Activated CD8-positive, alpha-beta memory T cell treated with anti-CD3 and anti-CD28 coated beads, Interleukin-2, amount 50 U/mL, for 24 hours (primary cell): ENCODE results near the gene CHAC1.

ENCODE experiments used
- DNase-seq: peaks from one replicate; pipeline ENCODE4 v3.0.0-alpha.2; 2020; ENCODE audit errors: extremely low read depth

The CHAC1 gene

DNA sequence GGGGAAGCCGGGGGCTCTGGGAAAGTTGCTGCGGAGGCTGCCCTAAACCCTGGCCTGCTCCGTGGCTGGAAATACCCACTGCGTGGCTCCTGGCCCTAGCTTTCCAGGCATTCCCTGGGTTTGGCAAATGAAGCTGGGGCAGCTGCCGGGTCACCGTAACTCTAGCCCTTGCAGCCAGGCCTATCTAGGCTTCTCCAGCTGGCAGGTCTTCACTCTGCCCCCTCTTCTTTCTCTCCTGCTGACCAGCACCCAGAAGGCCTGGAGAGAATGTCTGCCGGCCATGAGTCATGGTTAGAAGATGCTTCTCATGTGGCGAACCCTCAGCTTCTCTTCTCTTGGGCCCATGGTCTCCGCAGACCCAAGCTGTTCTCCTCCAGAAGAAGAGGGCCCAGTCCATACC is 29.7 kb upstream of the CHAC1 start:
- DNase-seq: no peak

GRCh38 chr15:40925495-40925862 is 27.8 kb upstream of the CHAC1 start:
- no peak for DNase-seq

GRCh38 chr15:40925863-40926658 is 27.2 kb upstream of the CHAC1 start:
- no peak for DNase-seq

- DNase-seq: no peak
These were observed 26.4 kb upstream of the CHAC1 start for GRCh38 chr15:40926659-40927494.

- no peak for DNase-seq
These were observed 25.8 kb upstream of the CHAC1 start for GRCh38 chr15:40927495-40927872.

GRCh38 chr15:40927873-40928806 is 25.1 kb upstream of the CHAC1 start:
- DNase-seq: no peak

DNA sequence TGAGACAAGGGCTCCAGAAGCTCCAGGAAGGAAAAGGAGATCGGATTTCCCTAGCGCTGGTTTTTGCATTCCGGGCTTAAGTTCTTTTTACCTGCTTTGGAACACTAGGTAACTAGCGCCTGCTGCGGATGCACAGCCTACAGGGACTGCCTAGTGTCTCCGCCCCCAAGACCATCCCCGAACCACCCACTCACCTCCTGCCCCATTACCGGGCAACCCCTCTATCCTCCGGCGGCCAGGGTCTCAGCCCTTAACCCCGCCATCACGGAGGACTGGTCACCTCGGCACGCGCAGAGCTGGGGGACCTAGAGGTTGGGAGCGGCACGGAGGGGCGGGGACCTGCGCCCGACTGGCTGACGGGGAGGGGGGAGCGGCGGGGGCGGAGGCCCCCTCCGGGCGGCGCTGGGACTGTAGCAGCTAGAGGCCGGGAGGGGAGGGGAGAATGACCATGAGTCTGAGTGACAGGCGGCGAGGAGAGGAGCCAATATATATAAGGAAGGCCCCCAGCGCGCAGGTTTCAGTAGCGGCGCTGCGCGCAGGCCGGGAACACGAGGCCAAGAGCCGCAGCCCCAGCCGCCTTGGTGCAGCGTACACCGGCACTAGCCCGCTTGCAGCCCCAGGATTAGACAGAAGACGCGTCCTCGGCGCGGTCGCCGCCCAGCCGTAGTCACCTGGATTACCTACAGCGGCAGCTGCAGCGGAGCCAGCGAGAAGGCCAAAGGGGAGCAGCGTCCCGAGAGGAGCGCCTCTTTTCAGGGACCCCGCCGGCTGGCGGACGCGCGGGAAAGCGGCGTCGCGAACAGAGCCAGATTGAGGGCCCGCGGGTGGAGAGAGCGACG is 24.2 kb upstream of the CHAC1 start, which contains the start of gene DLL4:
Gene DLL4 (plus strand): TSS at position 520 of the 839 bp plus-strand sequence. CDS start 329 bp downstream, outside the sequence.
- DNase-seq: no peak

DNA sequence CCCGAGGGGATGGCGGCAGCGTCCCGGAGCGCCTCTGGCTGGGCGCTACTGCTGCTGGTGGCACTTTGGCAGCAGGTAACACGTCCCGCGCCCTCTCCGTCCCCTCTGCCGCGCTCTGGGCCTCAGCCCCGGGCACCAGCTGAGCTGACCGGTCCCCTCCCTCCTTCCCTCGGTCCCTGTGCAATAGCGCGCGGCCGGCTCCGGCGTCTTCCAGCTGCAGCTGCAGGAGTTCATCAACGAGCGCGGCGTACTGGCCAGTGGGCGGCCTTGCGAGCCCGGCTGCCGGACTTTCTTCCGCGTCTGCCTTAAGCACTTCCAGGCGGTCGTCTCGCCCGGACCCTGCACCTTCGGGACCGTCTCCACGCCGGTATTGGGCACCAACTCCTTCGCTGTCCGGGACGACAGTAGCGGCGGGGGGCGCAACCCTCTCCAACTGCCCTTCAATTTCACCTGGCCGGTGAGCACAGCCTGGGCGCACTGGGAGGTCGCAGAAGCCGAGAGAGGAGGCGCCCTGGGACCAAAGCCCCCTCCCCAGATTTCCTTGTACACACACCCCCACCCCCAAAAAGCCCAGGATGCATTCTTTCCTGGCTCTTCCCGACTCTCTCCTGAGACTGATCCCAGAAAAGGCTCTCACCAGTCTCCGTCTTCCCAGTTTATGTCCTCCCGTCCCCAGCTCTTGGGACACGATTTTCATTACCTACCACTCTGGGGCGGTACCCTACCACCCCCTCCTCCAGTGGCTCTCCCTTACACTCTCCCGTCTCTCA is 23.4 kb upstream of the CHAC1 start:
- DNase-seq: no peak

GRCh38 chr15:40930430-40931299 is 22.6 kb upstream of the CHAC1 start:
- no peak for DNase-seq

DNA sequence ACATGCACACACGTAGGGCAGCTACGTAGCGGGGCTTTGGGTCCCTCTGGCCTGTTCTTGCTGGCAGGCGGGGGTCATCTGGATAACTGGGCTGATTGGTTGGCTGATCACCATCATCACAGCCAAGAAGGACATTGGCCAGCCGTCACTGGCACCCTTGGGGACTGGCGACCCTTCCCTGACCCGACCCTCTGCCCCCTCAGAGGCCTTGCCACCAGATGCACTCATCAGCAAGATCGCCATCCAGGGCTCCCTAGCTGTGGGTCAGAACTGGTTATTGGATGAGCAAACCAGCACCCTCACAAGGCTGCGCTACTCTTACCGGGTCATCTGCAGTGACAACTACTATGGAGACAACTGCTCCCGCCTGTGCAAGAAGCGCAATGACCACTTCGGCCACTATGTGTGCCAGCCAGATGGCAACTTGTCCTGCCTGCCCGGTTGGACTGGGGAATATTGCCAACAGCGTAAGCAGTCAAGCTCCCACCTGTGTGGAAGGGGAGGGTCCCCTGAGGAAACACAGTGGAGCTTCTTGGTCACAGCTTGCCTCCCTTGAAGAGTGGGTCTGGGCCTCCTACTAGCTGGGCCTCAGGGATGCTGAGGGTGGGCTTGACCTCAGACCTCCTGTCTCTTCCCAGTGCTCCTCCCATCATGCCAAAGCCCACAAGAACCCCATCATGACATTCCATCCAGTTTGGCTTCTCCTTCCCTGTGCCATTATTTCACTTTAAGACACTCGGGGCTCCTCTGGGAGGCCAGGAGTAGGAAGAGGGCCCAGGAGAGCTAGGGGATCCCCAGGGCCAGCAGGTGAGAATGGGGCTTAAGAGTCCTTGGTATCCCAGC is 21.8 kb upstream of the CHAC1 start:
- no peak for DNase-seq

- DNase-seq: no peak
These were observed 21.1 kb upstream of the CHAC1 start for GRCh38 chr15:40932156-40932555.

- DNase-seq: no peak
These were observed 20.4 kb upstream of the CHAC1 start for GRCh38 chr15:40932649-40933516.

GRCh38 chr15:40933517-40933902 is 19.8 kb upstream of the CHAC1 start:
- no peak for DNase-seq

GRCh38 chr15:40934457-40934856 is 18.8 kb upstream of the CHAC1 start:
- DNase-seq: no peak

DNA sequence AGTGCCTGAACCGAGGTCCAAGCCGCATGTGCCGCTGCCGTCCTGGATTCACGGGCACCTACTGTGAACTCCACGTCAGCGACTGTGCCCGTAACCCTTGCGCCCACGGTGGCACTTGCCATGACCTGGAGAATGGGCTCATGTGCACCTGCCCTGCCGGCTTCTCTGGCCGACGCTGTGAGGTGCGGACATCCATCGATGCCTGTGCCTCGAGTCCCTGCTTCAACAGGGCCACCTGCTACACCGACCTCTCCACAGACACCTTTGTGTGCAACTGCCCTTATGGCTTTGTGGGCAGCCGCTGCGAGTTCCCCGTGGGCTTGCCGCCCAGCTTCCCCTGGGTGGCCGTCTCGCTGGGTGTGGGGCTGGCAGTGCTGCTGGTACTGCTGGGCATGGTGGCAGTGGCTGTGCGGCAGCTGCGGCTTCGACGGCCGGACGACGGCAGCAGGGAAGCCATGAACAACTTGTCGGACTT is 17.0 kb upstream of the CHAC1 start:
- no peak for DNase-seq

DNA sequence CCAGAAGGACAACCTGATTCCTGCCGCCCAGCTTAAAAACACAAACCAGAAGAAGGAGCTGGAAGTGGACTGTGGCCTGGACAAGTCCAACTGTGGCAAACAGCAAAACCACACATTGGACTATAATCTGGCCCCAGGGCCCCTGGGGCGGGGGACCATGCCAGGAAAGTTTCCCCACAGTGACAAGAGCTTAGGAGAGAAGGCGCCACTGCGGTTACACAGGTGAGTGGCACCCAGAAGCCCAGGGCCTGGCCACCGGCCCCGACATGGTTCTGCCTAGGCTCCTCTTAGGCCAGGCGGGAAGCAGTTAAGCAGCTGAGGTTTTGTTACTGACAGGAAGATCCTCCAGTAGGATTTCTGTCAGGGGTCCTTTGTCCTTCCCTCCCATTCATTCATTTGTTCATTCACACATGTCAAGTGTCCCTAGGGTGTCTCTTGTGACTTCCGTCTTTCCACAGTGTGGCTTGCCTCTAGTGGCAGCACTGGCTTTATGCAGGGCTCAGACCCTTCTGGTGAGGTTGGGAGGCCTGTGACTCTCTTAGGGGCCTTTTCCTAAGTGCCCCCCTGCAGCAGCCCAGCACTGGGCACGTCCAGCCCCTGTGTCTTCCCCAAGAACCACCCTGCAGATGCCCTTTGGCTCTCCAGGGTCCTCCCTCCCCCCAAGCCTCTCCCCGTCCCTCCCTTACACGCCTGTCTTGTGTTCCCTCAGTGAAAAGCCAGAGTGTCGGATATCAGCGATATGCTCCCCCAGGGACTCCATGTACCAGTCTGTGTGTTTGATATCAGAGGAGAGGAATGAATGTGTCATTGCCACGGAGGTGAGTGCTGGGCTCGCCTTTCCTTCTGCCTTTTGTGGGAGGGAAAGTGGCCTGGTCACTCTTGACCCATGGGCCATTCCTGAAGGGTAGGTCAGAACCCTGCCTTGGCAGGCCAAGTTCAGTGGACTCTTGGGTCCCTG is 16.3 kb upstream of the CHAC1 start:
- DNase-seq: no peak
